K562 (cell line): ENCODE measurements around the gene CARD14. TPM values are rescaled to one million over a fixed set of nuclear protein-coding genes. Genes with fewer than 3 reads are reported as not detected.

Source experiments
- ATAC-seq: fragments of 200-7000 bp; cut with Tn5 transposase; 3 replicates; pipeline ENCODE4 v1.9.1; 2020; ENCODE audit warnings: moderate library complexity
- BruUV-seq: library from RNA; stranded (reverse); fragments of 400-500 nt; replicated peaks from 2 replicates; lab custom pipeline; 2021; lab: Mats Ljungman, UMichigan
- CTCF ChIA-PET: fragments of 300-600 bp; formaldehyde crosslinking; extraction: SDS; loops from one replicate; lab custom pipeline; 2021; ENCODE audit warnings: low intra/inter-chr PET ratio; lab: Yijun Ruan, JAX
- POLR2A ChIA-PET: fragments of 300-600, 350-650 bp; sonication (Branson Sonifier 250); formaldehyde crosslinking; extraction: SDS; loops from one replicate; lab custom pipeline; 2021; ENCODE audit warnings: antibody characterized with exemption, inconsistent platforms; lab: Yijun Ruan, JAX
- DNase-seq, 4 experiments: peaks; one replicate each; pipeline versions ENCODE4 v3.0.0 to v3.0.0-alpha.2; 2011 to 2018; ENCODE audit warnings: low spot score in 3 of 4, mixed read lengths in 3 of 4; ENCODE audit errors: extremely low read depth in 1 of 4
- FAIRE-seq: peaks from 2 replicates; lab custom pipeline; 2011; peaks lifted over from hg19 to GRCh38; lab: Jason Lieb, UNC
- H2AFZ ChIP-seq: 2 replicates; pipeline ENCODE4 v1.6.0; 2011; ENCODE audit warnings: low read depth, low read length, control low read depth, inconsistent platforms
- H3K27ac ChIP-seq: fragments of 200-600 bp; 3 replicates; pipeline ENCODE4 v1.8.0; 2011; ENCODE audit warnings: low read depth, mild to moderate bottlenecking, control low read depth, inconsistent platforms, low read length, moderate library complexity, mixed read lengths; ENCODE audit errors: extremely low read depth
- H3K27me3 ChIP-seq, 2 experiments: fragments of 300-600 bp in 1 of 2; 2 replicates in 1 of 2; 3 replicates in 1 of 2; pipeline versions ENCODE4 v1.6.0 to v1.8.0; 2011; ENCODE audit warnings: inconsistent platforms in 2 of 2, low read length in 2 of 2, mild to moderate bottlenecking in 1 of 2, mixed read lengths in 1 of 2, moderate library complexity in 1 of 2; ENCODE audit not compliant: control insufficient read depth in 2 of 2, insufficient read depth in 2 of 2
- H3K36me3 ChIP-seq: fragments of 300-600 bp; 3 replicates; pipeline ENCODE4 v1.8.0; 2011; ENCODE audit warnings: mild to moderate bottlenecking, low read length, inconsistent platforms; ENCODE audit not compliant: control insufficient read depth, insufficient read depth
- H3K4me1 ChIP-seq, 2 experiments: fragments of 200-600 bp in 1 of 2; replicated peaks in 1 of 2; 2 replicates in 1 of 2; 3 replicates in 1 of 2; pipeline versions ENCODE4 v1.5.1 to v1.8.0; 2011; ENCODE audit warnings: inconsistent platforms in 2 of 2, low read length in 2 of 2, mild to moderate bottlenecking in 1 of 2, mixed read lengths in 1 of 2, moderate library complexity in 1 of 2; ENCODE audit not compliant: control insufficient read depth in 2 of 2, insufficient read depth in 2 of 2
- H3K4me2 ChIP-seq: 2 replicates; pipeline ENCODE4 v1.6.1; 2011; ENCODE audit warnings: low read length, control low read depth, inconsistent platforms, mixed read lengths; ENCODE audit not compliant: insufficient read depth
- H3K4me3 ChIP-seq: fragments of 200-600 bp; sonication (generic), shearing (Covaris generic); 2 replicates; pipeline ENCODE4 v1.5.1; 2016; ENCODE audit warnings: control low read depth, inconsistent platforms
- H3K79me2 ChIP-seq: fragments of 200-600 bp; 3 replicates; pipeline ENCODE4 v1.8.0; 2011; ENCODE audit warnings: low read length, inconsistent platforms; ENCODE audit not compliant: control insufficient read depth, insufficient read depth
- H3K9ac ChIP-seq, 2 experiments: 2 replicates each; pipeline versions ENCODE4 v1.6.0 to v1.6.1; 2011; ENCODE audit warnings: low read depth in 2 of 2, low read length in 2 of 2, control low read depth in 1 of 2, inconsistent platforms in 1 of 2, mild to moderate bottlenecking in 1 of 2, mixed read lengths in 1 of 2; ENCODE audit not compliant: insufficient read depth in 1 of 2
- H3K9me1 ChIP-seq: one replicate; pipeline ENCODE4 v1.6.0; 2011; ENCODE audit warnings: inconsistent platforms, mild to moderate bottlenecking, low read length, moderate library complexity; ENCODE audit not compliant: control insufficient read depth, insufficient read depth
- H3K9me3 ChIP-seq: replicated peaks from 2 replicates; pipeline ENCODE4 v1.5.1; 2011; ENCODE audit warnings: low read depth, low read length, inconsistent platforms; ENCODE audit not compliant: control insufficient read depth, insufficient read depth
- H4K20me1 ChIP-seq: replicated peaks from 2 replicates; pipeline ENCODE4 v1.6.1; 2011; ENCODE audit warnings: low read length, inconsistent platforms, mixed read lengths; ENCODE audit not compliant: control insufficient read depth, insufficient read depth
- ATF7 ChIP-seq: fragments of 450-650 bp; IDR thresholded peaks from 2 replicates; pipeline ENCODE4 v1.7.1; 2014; ENCODE audit warnings: mild to moderate bottlenecking, moderate library complexity
- EP300 ChIP-seq: IDR thresholded peaks from 2 replicates; pipeline ENCODE4 v1.6.1; 2012; ENCODE audit warnings: low read length, improper control_type of control experiment
- MIER1 ChIP-seq: fragments of 450-650 bp; IDR thresholded peaks from 2 replicates; pipeline ENCODE4 v1.6.1; 2016; ENCODE audit warnings: antibody characterized with exemption, mild to moderate bottlenecking, low read depth
- MTF1 ChIP-seq: fragments of 250-450 bp; sonication (Bioruptor Pico); IDR thresholded peaks from 2 replicates; pipeline ENCODE4 v1.9.0; 2021; ENCODE audit warnings: moderate library complexity, mild to moderate bottlenecking, inconsistent platforms, borderline replicate concordance
- NELFE ChIP-seq: IDR thresholded peaks from 2 replicates; pipeline ENCODE4 v1.6.1; 2011; ENCODE audit warnings: mild to moderate bottlenecking; ENCODE audit not compliant: insufficient read depth, insufficient read length
- POLR3A ChIP-seq: IDR thresholded peaks from 2 replicates; pipeline ENCODE4 v1.6.1; 2011; ENCODE audit warnings: borderline replicate concordance, mild to moderate bottlenecking, moderate library complexity; ENCODE audit not compliant: insufficient read length, insufficient read depth; ENCODE audit errors: extremely low read depth
- WHSC1 ChIP-seq: IDR thresholded peaks from one replicate; pipeline ENCODE4 v1.6.1; 2012; ENCODE audit warnings: low read length, control low read depth, inconsistent platforms
- ZNF717 ChIP-seq: fragments of 250-450 bp; sonication (Bioruptor Pico); IDR thresholded peaks from 2 replicates; pipeline ENCODE4 v1.5.0; 2021
- WGBS: fragments of 100-300 bp; shearing (Covaris generic); methylation state at CpG from one replicate; pipeline ENCODE4 v1.1.6; 2016; ENCODE audit warnings: low coverage, mixed read lengths; ENCODE audit not compliant: insufficient coverage; ENCODE audit errors: missing lambda C conversion rate; 5-methylcytosine and 5-hydroxymethylcytosine counted together
- in situ Hi-C: fragments of 300-500 bp; cut with MboI; formaldehyde crosslinking; loops from 4 replicates; pipeline ENCODE4 v1.15.0; 2018; ENCODE audit warnings: inconsistent platforms, mixed read lengths
- intact Hi-C: fragments of 100-400 bp; cut with micrococcal nuclease; formaldehyde crosslinking; loops from 2 replicates; pipeline ENCODE4 v1.14.2; 2022
- polyA plus RNA-seq, 8 experiments: library from polyadenylated mRNA; depleted of rRNA in 4 of 8; stranded (reverse) in 5 of 8; unstranded in 3 of 8; fragments of >200 nt; fragmentation: Nextera tagmentation in 2 of 8; fragmentation: Illumina TruSeq in 1 of 8; extraction: Ambion mirVana in 2 of 8; extraction: Trizol in 1 of 8; gene quantifications; 2 replicates each; pipeline versions ENCODE4 v1.2.1 to v1.2.3, GENCODE V29; 2011 to 2014; ENCODE audit warnings: inconsistent platforms in 1 of 8, missing spikeins in 1 of 8
- total RNA-seq, 7 experiments: library from RNA; depleted of rRNA in 6 of 7; stranded (reverse); fragments of >200 nt in 6 of 7; fragmentation: Illumina TruSeq in 2 of 7; extraction: Trizol in 2 of 7; gene quantifications; 2 replicates each; pipeline versions ENCODE4 v1.2.1 to v1.2.3, GENCODE V29; 2011 to 2021; ENCODE audit warnings: low replicate concordance in 1 of 7
- TF ChIP-seq, protein P1 (sequence below): sonication (generic); formaldehyde crosslinking; IDR thresholded peaks from 2 replicates; pipeline ENCODE4 v1.8.1; 2023; ENCODE audit warnings: missing genetic modification reagents, mild to moderate bottlenecking, borderline replicate concordance

CARD14 gene
- total and polyA plus RNA-seq, 9 of the 15 experiments (the other 6 are each of a cell fraction or from before 2014, with no cell fraction given) = not detected

DNA sequence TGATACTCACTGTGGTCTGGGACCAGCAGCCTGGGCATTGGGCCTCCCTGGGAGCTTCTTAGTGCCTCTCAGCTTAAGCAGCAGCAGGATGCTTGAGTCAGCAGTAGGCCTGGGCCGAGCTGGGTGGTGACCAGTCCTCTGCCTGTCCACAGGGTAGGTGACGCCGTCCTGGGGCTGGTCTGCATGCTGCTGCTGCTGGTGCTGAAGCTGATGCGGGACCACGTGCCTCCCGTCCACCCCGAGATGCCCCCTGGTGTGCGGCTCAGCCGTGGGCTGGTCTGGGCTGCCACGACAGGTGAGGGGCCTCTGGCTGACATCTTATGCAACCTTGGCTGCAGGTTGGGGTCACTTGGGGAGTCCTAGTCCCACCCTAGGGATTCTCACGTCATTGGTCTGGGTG lies 57.8 kb downstream of the CARD14 start (continued):
- TF ChIP-seq, protein P1, sequence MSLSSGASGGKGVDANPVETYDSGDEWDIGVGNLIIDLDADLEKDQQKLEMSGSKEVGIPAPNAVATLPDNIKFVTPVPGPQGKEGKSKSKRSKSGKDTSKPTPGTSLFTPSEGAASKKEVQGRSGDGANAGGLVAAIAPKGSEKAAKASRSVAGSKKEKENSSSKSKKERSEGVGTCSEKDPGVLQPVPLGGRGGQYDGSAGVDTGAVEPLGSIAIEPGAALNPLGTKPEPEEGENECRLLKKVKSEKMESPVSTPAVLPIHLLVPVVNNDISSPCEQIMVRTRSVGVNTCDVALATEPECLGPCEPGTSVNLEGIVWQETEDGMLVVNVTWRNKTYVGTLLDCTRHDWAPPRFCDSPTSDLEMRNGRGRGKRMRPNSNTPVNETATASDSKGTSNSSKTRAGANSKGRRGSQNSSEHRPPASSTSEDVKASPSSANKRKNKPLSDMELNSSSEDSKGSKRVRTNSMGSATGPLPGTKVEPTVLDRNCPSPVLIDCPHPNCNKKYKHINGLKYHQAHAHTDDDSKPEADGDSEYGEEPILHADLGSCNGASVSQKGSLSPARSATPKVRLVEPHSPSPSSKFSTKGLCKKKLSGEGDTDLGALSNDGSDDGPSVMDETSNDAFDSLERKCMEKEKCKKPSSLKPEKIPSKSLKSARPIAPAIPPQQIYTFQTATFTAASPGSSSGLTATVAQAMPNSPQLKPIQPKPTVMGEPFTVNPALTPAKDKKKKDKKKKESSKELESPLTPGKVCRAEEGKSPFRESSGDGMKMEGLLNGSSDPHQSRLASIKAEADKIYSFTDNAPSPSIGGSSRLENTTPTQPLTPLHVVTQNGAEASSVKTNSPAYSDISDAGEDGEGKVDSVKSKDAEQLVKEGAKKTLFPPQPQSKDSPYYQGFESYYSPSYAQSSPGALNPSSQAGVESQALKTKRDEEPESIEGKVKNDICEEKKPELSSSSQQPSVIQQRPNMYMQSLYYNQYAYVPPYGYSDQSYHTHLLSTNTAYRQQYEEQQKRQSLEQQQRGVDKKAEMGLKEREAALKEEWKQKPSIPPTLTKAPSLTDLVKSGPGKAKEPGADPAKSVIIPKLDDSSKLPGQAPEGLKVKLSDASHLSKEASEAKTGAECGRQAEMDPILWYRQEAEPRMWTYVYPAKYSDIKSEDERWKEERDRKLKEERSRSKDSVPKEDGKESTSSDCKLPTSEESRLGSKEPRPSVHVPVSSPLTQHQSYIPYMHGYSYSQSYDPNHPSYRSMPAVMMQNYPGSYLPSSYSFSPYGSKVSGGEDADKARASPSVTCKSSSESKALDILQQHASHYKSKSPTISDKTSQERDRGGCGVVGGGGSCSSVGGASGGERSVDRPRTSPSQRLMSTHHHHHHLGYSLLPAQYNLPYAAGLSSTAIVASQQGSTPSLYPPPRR (CRISPR knock-in tag) = no peak
- no peak for TF ChIP-seq ATF7
- TF ChIP-seq EP300 = no peak
- no peak for TF ChIP-seq POLR3A
- no peak for TF ChIP-seq MTF1 (CRISPR knock-in tag)
- TF ChIP-seq WHSC1 = no peak
- TF ChIP-seq, all 486 proteins: peak for 0

DNA sequence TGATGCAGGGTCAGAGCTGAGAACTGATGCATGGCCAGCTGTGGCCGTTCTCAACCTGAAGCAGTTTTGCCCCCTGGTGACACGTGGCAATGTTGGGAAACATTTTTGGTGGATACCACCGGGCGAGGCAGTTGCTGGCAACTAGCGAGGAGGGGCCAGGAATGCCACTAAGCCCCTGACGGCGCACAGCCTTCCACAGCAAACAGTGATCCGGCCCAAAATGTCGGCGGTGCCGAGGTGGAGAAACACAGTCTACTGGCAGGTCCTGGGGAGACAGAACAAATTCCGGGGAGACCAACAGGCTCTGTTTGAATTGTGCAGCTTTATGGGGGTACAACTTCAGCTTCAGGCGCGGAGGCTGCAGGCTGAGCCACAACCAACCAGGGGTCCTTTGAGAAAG lies 58.6 kb downstream of the CARD14 start:
- H3K4me3 ChIP-seq = no peak overlapping the region
- peaks cover 0 to 8% of the 10 kb centered on the region in 2 experiments; a peak in 2 of 5 replicates for H3K4me1 ChIP-seq
- H3K9me1 ChIP-seq = no peaks in the 10 kb centered on the region
- POLR2A ChIA-PET = interaction anchor here (2.9 kb wide), 1 partner anchor 9 kb away, joined by 9 read pairs; no protein-coding TSS in a partner anchor
- H3K27ac ChIP-seq = no peak overlapping the region
- ATAC-seq (no peak), FAIRE-seq (no peak), DNase-seq (no peak)
- H3K4me2 ChIP-seq = no peak overlapping the region
- no TSS peak for BruUV-seq
- 64% methylated on average over 14 of the region's 14 CpGs for WGBS
- no peak overlapping the region for H3K9ac ChIP-seq
- intact Hi-C loops = no loop called here
- H4K20me1 ChIP-seq = no peaks in the 10 kb centered on the region
- H3K27me3 ChIP-seq = no peaks in the 10 kb centered on the region
- no peak overlapping the region for H2AFZ ChIP-seq
- H3K36me3 ChIP-seq = no peaks in the 10 kb centered on the region
- in situ Hi-C loops = no loop called here
- no peaks in the 10 kb centered on the region for H3K79me2 ChIP-seq
- TF ChIP-seq MIER1 (no peak), ZNF717 (CRISPR knock-in tag) (no peak), NELFE (no peak)
- no peaks in the 10 kb centered on the region for H3K9me3 ChIP-seq
- CTCF ChIA-PET = no interaction called here
